Prostate gland (tissue), 2 donors: Measurements from ENCODE around the gene ATAD3C. TPM values are rescaled to one million over a fixed set of nuclear protein-coding genes. Genes with fewer than 3 reads are reported as not detected.

ENCODE experiments used
- DNase-seq: peaks from one replicate; pipeline ENCODE4 v3.0.0-alpha.2; 2019; ENCODE audit warnings: low spot score
- H3K27ac ChIP-seq, 2 donors: fragments of 200-600 bp; sonication (generic); 2 replicates each; pipeline ENCODE4 v1.5.1; 2017 to 2019
- H3K27me3 ChIP-seq: fragments of 200-600 bp; sonication (generic); replicated peaks from 2 replicates; pipeline ENCODE4 v1.5.1; 2019; ENCODE audit not compliant: insufficient read depth
- H3K36me3 ChIP-seq, 2 donors: fragments of 200-600 bp; sonication (generic); 1 replicate in 1 of 2; 2 replicates in 1 of 2; pipeline versions ENCODE4 v1.5.1 to v1.8.1; 2017 to 2019
- H3K4me1 ChIP-seq: fragments of 200-600 bp; sonication (generic); replicated peaks from 2 replicates; pipeline ENCODE4 v1.5.1; 2019
- H3K4me3 ChIP-seq, 2 donors: fragments of 200-600 bp; sonication (generic); 2 replicates each; pipeline ENCODE4 v1.5.1; 2017 to 2019
- H3K9me3 ChIP-seq: fragments of 200-600 bp; sonication (generic); 2 replicates; pipeline ENCODE4 v1.5.1; 2017
- CTCF ChIP-seq, 4 experiments: fragments of 200-600 bp in 2 of 4; fragments of 450-650 bp in 2 of 4; sonication (generic) in 2 of 4; IDR thresholded peaks; 1 replicate in 3 of 4; 2 replicates in 1 of 4; pipeline ENCODE4 v1.5.1; 2016 to 2019; ENCODE audit warnings: antibody characterized with exemption in 4 of 4, mild to moderate bottlenecking in 2 of 4, moderate library complexity in 2 of 4
- POLR2A ChIP-seq: fragments of 450-650 bp; IDR thresholded peaks from one replicate; pipeline ENCODE4 v1.6.1; 2016; ENCODE audit warnings: antibody characterized with exemption, mild to moderate bottlenecking
- POLR2AphosphoS5 ChIP-seq: sonication (generic); formaldehyde crosslinking; IDR thresholded peaks from one replicate; pipeline ENCODE4 v1.6.1; 2017; ENCODE audit warnings: antibody characterized with exemption
- WGBS: methylation state at CpG from one replicate; pipeline ENCODE4 v1.1.5; 2018; 5-methylcytosine and 5-hydroxymethylcytosine counted together
- intact Hi-C: fragments of 100-400 bp; cut with DNase I; formaldehyde crosslinking; loops from one replicate; pipeline ENCODE4 v1.14.2; 2022
- total RNA-seq, 2 donors: library from RNA; depleted of rRNA; stranded (reverse); fragments of >200 nt; gene quantifications; one replicate each; pipeline ENCODE4 v1.1.0, GENCODE V29; 2016

The ATAD3C gene
- total RNA-seq, 2 donors from 2014 or later = 7.3 to 9.9 TPM

- no peak overlapping the region for H3K27ac ChIP-seq
- 84% methylated on average over 15 of the region's 15 CpGs for WGBS
- intact Hi-C loops = no loop called here
- H3K36me3 ChIP-seq = no peaks in the 10 kb centered on the region
- DNase-seq = no peak
- H3K9me3 ChIP-seq = no peaks in the 10 kb centered on the region
- no peaks in the 10 kb centered on the region for H3K27me3 ChIP-seq
- H3K4me1 ChIP-seq = peaks cover 5% of the 10 kb centered on the region
- TF ChIP-seq POLR2AphosphoS5 (no peak), CTCF (IDR thresholded peaks at IDR 0.05) (no peak), POLR2A (no peak)
- H3K4me3 ChIP-seq = no peak overlapping the region
These were observed 24.8 kb upstream of the ATAD3C start for GRCh38 chr1:1424707-1425106.

- 74% methylated on average over 12 of the region's 12 CpGs for WGBS
- no peak overlapping the region for H3K27ac ChIP-seq
- H3K9me3 ChIP-seq = no peaks in the 10 kb centered on the region
These were observed 24.1 kb upstream of the ATAD3C start for GRCh38 chr1:1425426-1425752.

GRCh38 chr1:1425753-1426495 is 23.6 kb upstream of the ATAD3C start:
- no peaks in the 10 kb centered on the region for H3K36me3 ChIP-seq
- TF ChIP-seq CTCF (IDR thresholded peaks at IDR 0.05) (no peak), POLR2A (no peak), POLR2AphosphoS5 (no peak)
- DNase-seq = no peak
- H3K9me3 ChIP-seq = no peaks in the 10 kb centered on the region
- intact Hi-C loops = no loop called here
- H3K27me3 ChIP-seq = no peaks in the 10 kb centered on the region
- H3K27ac ChIP-seq = no peak overlapping the region
- H3K4me1 ChIP-seq = peaks cover 11% of the 10 kb centered on the region
- 51% methylated on average over 19 of the region's 33 CpGs for WGBS
- H3K4me3 ChIP-seq = no peak overlapping the region

More at GRCh38 chr1:1425426-1425752, 24.1 kb upstream of the ATAD3C start:
- Histone ChIP-seq H3K36me3 (no peaks in the 10 kb centered on the region), H3K4me1 (peaks cover 6% of the 10 kb centered on the region), H3K27me3 (no peaks in the 10 kb centered on the region), H3K4me3 (no peak overlapping the region)
- no peak for DNase-seq
- TF ChIP-seq POLR2A (no peak), CTCF (IDR thresholded peaks at IDR 0.05) (no peak), POLR2AphosphoS5 (no peak)
- intact Hi-C loops = no loop called here

- Histone ChIP-seq H3K4me3 (no peak overlapping the region), H3K9me3 (no peaks in the 10 kb centered on the region), H3K27ac (no peak overlapping the region), H3K36me3 (no peaks in the 10 kb centered on the region), H3K27me3 (no peaks in the 10 kb centered on the region), H3K4me1 (peaks cover 14% of the 10 kb centered on the region)
- 41% methylated on average over 19 of the region's 19 CpGs for WGBS
- intact Hi-C loops = no loop called here
- no peak for TF ChIP-seq POLR2A
- TF ChIP-seq POLR2AphosphoS5 = no peak
- no peak for TF ChIP-seq CTCF (IDR thresholded peaks at IDR 0.05)
- DNase-seq = no peak
These were observed 22.9 kb upstream of the ATAD3C start for GRCh38 chr1:1426496-1427105.
